Thyroid gland (tissue), 4 donors: ENCODE results near the gene NOP9. TPM values are rescaled to one million over a fixed set of nuclear protein-coding genes. Genes with fewer than 3 reads are reported as not detected.
"Not testable (repeated sequence)": the region's sequence is repeated elsewhere in the genome, so short reads cannot be mapped to it uniquely, and the experiment has no call there.

Experiments
- DNase-seq, 2 donors: peaks; one replicate each; pipeline ENCODE4 v3.0.0-alpha.2; 2019
- H3K27ac ChIP-seq, 3 donors: fragments of 200-600 bp; sonication (generic); 1 replicate in 2 of 3; 2 replicates in 1 of 3; pipeline ENCODE4 v1.5.1; 2016 to 2019; ENCODE audit warnings: mild to moderate bottlenecking in 1 of 3, moderate library complexity in 1 of 3
- H3K27me3 ChIP-seq: fragments of 200-600 bp; sonication (generic); one replicate; pipeline ENCODE4 v1.5.1; 2019
- H3K36me3 ChIP-seq, 2 donors: fragments of 200-600 bp; sonication (generic); one replicate each; pipeline ENCODE4 v1.5.1; 2016 to 2019
- H3K4me1 ChIP-seq, 2 donors: fragments of 200-600 bp; sonication (generic); one replicate each; pipeline ENCODE4 v1.5.1; 2017 to 2019
- H3K4me3 ChIP-seq, 3 donors: fragments of 200-600 bp; sonication (generic); replicated peaks in 1 of 3; 1 replicate in 2 of 3; 2 replicates in 1 of 3; pipeline ENCODE4 v1.5.1; 2016; ENCODE audit warnings: mild to moderate bottlenecking in 1 of 3
- H3K9me3 ChIP-seq: fragments of 200-600 bp; sonication (generic); one replicate; pipeline ENCODE4 v1.5.1; 2017
- CTCF ChIP-seq, 6 experiments: fragments of 200-600 bp in 3 of 6; fragments of 450-650 bp in 3 of 6; sonication (generic) in 3 of 6; IDR thresholded peaks; one replicate each; pipeline ENCODE4 v1.5.1; 2016 to 2019; ENCODE audit warnings: antibody characterized with exemption in 6 of 6, mild to moderate bottlenecking in 2 of 6, inconsistent platforms in 1 of 6, moderate library complexity in 1 of 6
- POLR2A ChIP-seq, 2 donors: fragments of 450-650 bp; IDR thresholded peaks; one replicate each; pipeline ENCODE4 v1.6.1; 2017; ENCODE audit warnings: antibody characterized with exemption in 2 of 2, mild to moderate bottlenecking in 2 of 2, moderate library complexity in 1 of 2
- WGBS, 2 donors: methylation state at CpG; one replicate each; pipeline ENCODE4 v1.1.5; 2017; 5-methylcytosine and 5-hydroxymethylcytosine counted together
- intact Hi-C: fragments of 100-400 bp; cut with DNase I; formaldehyde crosslinking; loops from one replicate; pipeline ENCODE4 v1.15.1; 2023
- total RNA-seq, 4 donors: library from RNA; depleted of rRNA; stranded (reverse); fragments of >200 nt; gene quantifications; one replicate each; pipeline ENCODE4 v1.2.3, GENCODE V29; 2016

Gene NOP9
- total RNA-seq, 4 donors from 2014 or later = 16.4 to 22.3 (median 20.7) TPM

- Histone ChIP-seq H3K9me3 (no peaks in the 10 kb centered on the region), H3K4me3 (no peak overlapping the region), H3K36me3 (no peaks in the 10 kb centered on the region), H3K27ac (no peak overlapping the region), H3K4me1 (no peaks in the 10 kb centered on the region), H3K27me3 (no peaks in the 10 kb centered on the region)
- TF ChIP-seq POLR2A (IDR thresholded peaks at IDR 0.05) (no peak), CTCF (IDR thresholded peaks at IDR 0.05) (no peak)
- intact Hi-C loops = no loop called here
- no peak for DNase-seq
- WGBS, 2 donors = 67 to 77% methylated on average over 9 of the region's 9 CpGs
These were observed 26.3 kb downstream of the NOP9 start for GRCh38 chr14:24325963-24326362.

- TF ChIP-seq POLR2A (IDR thresholded peaks at IDR 0.05) = no peak
- no peak for TF ChIP-seq CTCF (IDR thresholded peaks at IDR 0.05)
- Histone ChIP-seq H3K27ac (no peak overlapping the region), H3K27me3 (no peaks in the 10 kb centered on the region), H3K36me3 (no peaks in the 10 kb centered on the region), H3K4me1 (peaks cover 5% of the 10 kb centered on the region in 2 donors), H3K4me3 (no peak overlapping the region), H3K9me3 (no peaks in the 10 kb centered on the region)
- 85 to 92% methylated on average over 2 of the region's 2 CpGs for WGBS, 2 donors
- intact Hi-C loops = no loop called here
- DNase-seq = no peak
These were observed 27.7 kb downstream of the NOP9 start for GRCh38 chr14:24327303-24327702.

- 2 to 18% methylated on average over 9 of the region's 9 CpGs for WGBS, 2 donors
- DNase-seq = peak; percentile 60 to 69
- intact Hi-C loops = not testable (repeated sequence)
These were observed 28.3 kb downstream of the NOP9 start for GRCh38 chr14:24327914-24328313.

GRCh38 chr14:24329073-24329663, 29.5 kb downstream of the NOP9 start:
- TF ChIP-seq POLR2A (IDR thresholded peaks at IDR 0.05) = no peak
- TF ChIP-seq CTCF (IDR thresholded peaks at IDR 0.05) = no peak
- Histone ChIP-seq H3K4me3 (no peak overlapping the region), H3K27ac (no peak overlapping the region), H3K9me3 (no peaks in the 10 kb centered on the region), H3K27me3 (no peaks in the 10 kb centered on the region), H3K4me1 (peaks cover 17 to 24% of the 10 kb centered on the region in 2 donors), H3K36me3 (no peaks in the 10 kb centered on the region)
- no peak for DNase-seq
- intact Hi-C loops = no loop called here
- WGBS, 2 donors = 92% methylated on average over 12 of the region's 12 CpGs

More at GRCh38 chr14:24327914-24328313, 28.3 kb downstream of the NOP9 start:
- H3K27ac ChIP-seq, H3K36me3 ChIP-seq, H3K27me3 ChIP-seq, H3K9me3 ChIP-seq, H3K4me3 ChIP-seq: not testable (repeated sequence)
- peaks cover 11% of the 10 kb centered on the region in 2 donors for H3K4me1 ChIP-seq
- TF ChIP-seq CTCF (IDR thresholded peaks at IDR 0.05) = peak; percentile 42 to 80 (median 66)

- TF ChIP-seq CTCF (IDR thresholded peaks at IDR 0.05) = no peak
- no peak for TF ChIP-seq POLR2A (IDR thresholded peaks at IDR 0.05)
- 73 to 96% methylated on average over 9 of the region's 9 CpGs for WGBS, 2 donors
- Histone ChIP-seq H3K27ac (no peak overlapping the region), H3K4me1 (peaks cover 21 to 29% of the 10 kb centered on the region in 2 donors), H3K36me3 (no peaks in the 10 kb centered on the region), H3K9me3 (no peaks in the 10 kb centered on the region), H3K4me3 (no peak overlapping the region), H3K27me3 (no peaks in the 10 kb centered on the region)
- DNase-seq = peak in 1 of 2 donors; percentile 39
- intact Hi-C loops = loop anchor here (5.0 kb wide), 1 partner anchor 38 kb away; the partner anchor contains the start of gene NFATC4
These were observed 30.1 kb downstream of the NOP9 start for GRCh38 chr14:24329736-24330135.
